H9 (cell line): ENCODE data around the gene CAPN5. TPM values are rescaled to one million over a fixed set of nuclear protein-coding genes. Genes with fewer than 3 reads are reported as not detected.

Source experiments
- DNase-seq: peaks from one replicate; pipeline ENCODE4 v3.0.0-alpha.2; 2017
- H2AFZ ChIP-seq: one replicate; pipeline ENCODE4 v1.6.1; 2013; ENCODE audit warnings: mild to moderate bottlenecking, low read length, control low read depth, moderate library complexity
- H2AK5ac ChIP-seq: 2 replicates; pipeline ENCODE4 v1.6.1; 2013; ENCODE audit warnings: low read length, control low read depth, mixed read lengths; ENCODE audit not compliant: insufficient read length
- H2BK120ac ChIP-seq: one replicate; pipeline ENCODE4 v1.6.1; 2013; ENCODE audit warnings: low read depth, mild to moderate bottlenecking, low read length, control low read depth, inconsistent platforms; ENCODE audit not compliant: poor library complexity, severe bottlenecking
- H2BK12ac ChIP-seq: 2 replicates; pipeline ENCODE4 v1.6.1; 2013; ENCODE audit warnings: low read length, control low read depth, mixed read lengths, low read depth; ENCODE audit not compliant: insufficient read length
- H2BK15ac ChIP-seq: 2 replicates; pipeline ENCODE4 v1.6.1; 2013; ENCODE audit warnings: low read depth, low read length, control low read depth
- H2BK20ac ChIP-seq: one replicate; pipeline ENCODE4 v1.6.1; 2013; ENCODE audit warnings: low read depth, mild to moderate bottlenecking, low read length, control low read depth, inconsistent platforms; ENCODE audit not compliant: poor library complexity, severe bottlenecking
- H2BK5ac ChIP-seq: 2 replicates; pipeline ENCODE4 v1.6.1; 2013; ENCODE audit warnings: low read length, control low read depth, mixed read lengths; ENCODE audit not compliant: insufficient read length
- H3K14ac ChIP-seq: 2 replicates; pipeline ENCODE4 v1.6.1; 2013; ENCODE audit warnings: low read length, control low read depth; ENCODE audit not compliant: insufficient read depth
- H3K18ac ChIP-seq: 2 replicates; pipeline ENCODE4 v1.6.1; 2013; ENCODE audit warnings: low read depth, mild to moderate bottlenecking, mixed read lengths, low read length, control low read depth; ENCODE audit not compliant: insufficient read length
- H3K23ac ChIP-seq: 2 replicates; pipeline ENCODE4 v1.6.1; 2013; ENCODE audit warnings: low read length, control low read depth, mixed read lengths, low read depth; ENCODE audit not compliant: insufficient read length
- H3K23me2 ChIP-seq: 2 replicates; pipeline ENCODE4 v1.6.1; 2013; ENCODE audit warnings: low read depth, mild to moderate bottlenecking, mixed read lengths, low read length, control low read depth; ENCODE audit not compliant: insufficient read length, poor library complexity, severe bottlenecking
- H3K27ac ChIP-seq: 2 replicates; pipeline ENCODE4 v1.5.1; 2013; ENCODE audit warnings: low read length, control low read depth, mixed read lengths, low read depth; ENCODE audit not compliant: insufficient read length
- H3K27me3 ChIP-seq: 2 replicates; pipeline ENCODE4 v1.6.1; 2013; ENCODE audit warnings: low read length, control low read depth, inconsistent platforms; ENCODE audit not compliant: insufficient read depth
- H3K4ac ChIP-seq: 2 replicates; pipeline ENCODE4 v1.6.1; 2013; ENCODE audit warnings: low read depth, mild to moderate bottlenecking, control low read depth, inconsistent platforms, low read length, moderate library complexity
- H3K4me1 ChIP-seq: 2 replicates; pipeline ENCODE4 v1.6.1; 2013; ENCODE audit warnings: low read length, control low read depth, inconsistent platforms; ENCODE audit not compliant: insufficient read depth
- H3K4me2 ChIP-seq: 2 replicates; pipeline ENCODE4 v1.6.1; 2013; ENCODE audit warnings: low read length, control low read depth, mixed read lengths; ENCODE audit not compliant: insufficient read length, insufficient read depth
- H3K56ac ChIP-seq: 2 replicates; pipeline ENCODE4 v1.6.1; 2013; ENCODE audit warnings: low read depth, mild to moderate bottlenecking, mixed read lengths, low read length, control low read depth; ENCODE audit not compliant: insufficient read length
- H3K79me1 ChIP-seq: 2 replicates; pipeline ENCODE4 v1.6.1; 2013; ENCODE audit warnings: low read depth, mild to moderate bottlenecking, moderate library complexity, low read length, control low read depth, inconsistent platforms; ENCODE audit not compliant: insufficient read depth, poor library complexity, severe bottlenecking
- H3K79me2 ChIP-seq: 2 replicates; pipeline ENCODE4 v1.6.1; 2013; ENCODE audit warnings: low read length, control low read depth, inconsistent platforms; ENCODE audit not compliant: insufficient read depth
- H3K9ac ChIP-seq: 2 replicates; pipeline ENCODE4 v1.6.1; 2013; ENCODE audit warnings: low read length, control low read depth, mixed read lengths; ENCODE audit not compliant: insufficient read length; ENCODE audit errors: extremely low read depth
- H3K9me3 ChIP-seq: one replicate; pipeline ENCODE4 v1.6.1; 2013; ENCODE audit warnings: low read depth, low read length, inconsistent platforms; ENCODE audit not compliant: control insufficient read depth
- H3T11ph ChIP-seq: one replicate; pipeline ENCODE4 v1.6.1; 2013; ENCODE audit warnings: mild to moderate bottlenecking, low read length, control low read depth, inconsistent platforms
- H4K20me1 ChIP-seq: one replicate; pipeline ENCODE4 v1.6.1; 2013; ENCODE audit not compliant: control insufficient read depth, insufficient read length, insufficient read depth
- H4K5ac ChIP-seq: 2 replicates; pipeline ENCODE4 v1.6.1; 2013; ENCODE audit warnings: low read depth, mild to moderate bottlenecking, mixed read lengths, low read length, control low read depth; ENCODE audit not compliant: insufficient read length
- H4K8ac ChIP-seq: replicated peaks from 2 replicates; pipeline ENCODE4 v1.6.1; 2013; ENCODE audit warnings: low read length, control low read depth, mixed read lengths, low read depth; ENCODE audit not compliant: insufficient read length
- H4K91ac ChIP-seq: 2 replicates; pipeline ENCODE4 v1.6.1; 2013; ENCODE audit warnings: low read depth, mild to moderate bottlenecking, moderate library complexity, mixed read lengths, low read length, control low read depth; ENCODE audit not compliant: insufficient read length
- H3K27ac Mint-ChIP-seq, 3 experiments: 2 replicates in 2 of 3; 3 replicates in 1 of 3; pipeline ENCODE4 v1.8.0; 2020 to 2021; ENCODE audit warnings: mixed read lengths in 3 of 3, mild to moderate bottlenecking in 1 of 3, moderate library complexity in 1 of 3
- H3K27me3 Mint-ChIP-seq: 2 replicates; pipeline ENCODE4 v1.8.0; 2021; ENCODE audit warnings: low read depth, mild to moderate bottlenecking, moderate library complexity, mixed read lengths
- H3K36me3 Mint-ChIP-seq, 3 experiments: 2 replicates in 2 of 3; 3 replicates in 1 of 3; pipeline ENCODE4 v1.8.0; 2020 to 2021; ENCODE audit warnings: low read depth in 3 of 3, mixed read lengths in 3 of 3; ENCODE audit not compliant: insufficient read depth in 1 of 3
- H3K4me1 Mint-ChIP-seq, 2 experiments: 2 replicates each; pipeline ENCODE4 v1.8.0; 2020; ENCODE audit warnings: mixed read lengths in 2 of 2
- H3K4me3 Mint-ChIP-seq, 2 experiments: 2 replicates in 1 of 2; 3 replicates in 1 of 2; pipeline ENCODE4 v1.8.0; 2020 to 2021; ENCODE audit warnings: mild to moderate bottlenecking in 2 of 2, mixed read lengths in 2 of 2, moderate library complexity in 1 of 2
- H3K9me3 Mint-ChIP-seq, 2 experiments: 2 replicates in 1 of 2; 3 replicates in 1 of 2; pipeline ENCODE4 v1.8.0; 2020; ENCODE audit warnings: mild to moderate bottlenecking in 2 of 2, mixed read lengths in 2 of 2, moderate library complexity in 1 of 2
- WGBS: extraction: QIAGEN DNeasy Blood & Tissue Kit; methylation state at CpG from one replicate; pipeline ENCODE4 v1.1.7; 2013; ENCODE audit warnings: missing lambda C conversion rate, low lambda C conversion rate, mixed read lengths; ENCODE audit not compliant: insufficient read length; ENCODE audit errors: extremely low coverage; 5-methylcytosine and 5-hydroxymethylcytosine counted together
- total RNA-seq: library from RNA; stranded (reverse); gene quantifications from 2 replicates; pipeline ENCODE4 v1.2.1, GENCODE V29; 2021
- TF ChIP-seq, protein P1 (sequence below): fragments of 200-600 bp; sonication (generic); conservative IDR thresholded peaks from 3 replicates; pipeline ENCODE4 v1.8.0; 2021; ENCODE audit warnings: antibody characterized with exemption, mild to moderate bottlenecking

Gene CAPN5
- total RNA-seq, 1 experiment from 2014 or later: 16.7 TPM

DNA sequence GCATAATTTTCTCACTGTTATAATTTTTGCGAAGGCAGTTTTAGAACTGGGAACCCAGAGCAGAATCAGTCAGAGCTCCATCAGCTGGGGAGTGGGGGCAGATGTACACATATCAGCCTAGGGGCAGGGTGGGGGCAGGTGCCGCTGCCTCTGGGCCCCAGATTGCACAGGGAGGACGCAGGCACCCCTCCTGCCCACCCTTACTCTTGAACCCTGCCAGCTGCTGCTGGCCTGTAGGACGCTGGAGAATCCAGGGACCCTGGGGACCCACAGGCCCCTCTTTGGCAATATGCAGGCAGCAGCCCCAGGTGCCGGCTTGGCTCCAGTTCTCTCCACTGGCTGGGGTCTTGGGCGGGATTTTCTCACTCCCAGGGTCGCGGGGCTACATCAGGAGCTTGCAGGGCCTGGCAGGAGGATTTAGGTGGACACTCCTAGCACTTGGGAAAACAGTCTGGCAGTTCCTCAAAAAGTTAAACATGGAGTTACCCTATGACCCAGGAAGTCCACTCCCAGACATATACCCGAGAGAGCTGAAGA is 8.8 kb upstream of the CAPN5 start:
- Histone ChIP-seq H3K9ac (no peak overlapping the region), H3K27ac (no peak overlapping the region), H3K4ac (no peak overlapping the region), H4K5ac (no peak overlapping the region), H3K14ac (no peak overlapping the region), H3K18ac (no peak overlapping the region), H2AFZ (no peak overlapping the region), H2BK120ac (no peak overlapping the region), H4K8ac (no peak overlapping the region), H3K79me1 (no peaks in the 10 kb centered on the region), H3T11ph (no peak overlapping the region), H3K23ac (no peak overlapping the region), H2BK12ac (no peak overlapping the region), H2BK5ac (no peak overlapping the region), H2BK15ac (no peak overlapping the region), H3K9me3 (no peaks in the 10 kb centered on the region), H3K79me2 (no peaks in the 10 kb centered on the region), H3K56ac (no peak overlapping the region), H4K91ac (no peak overlapping the region), H3K27me3 (no peaks in the 10 kb centered on the region), H4K20me1 (no peaks in the 10 kb centered on the region), H3K23me2 (no peaks in the 10 kb centered on the region), H2BK20ac (no peak overlapping the region), H3K4me1 (no peaks in the 10 kb centered on the region), H2AK5ac (no peak overlapping the region), H3K4me2 (no peak overlapping the region)
- no peak for DNase-seq
- H3K27me3 Mint-ChIP-seq: no peaks in the 10 kb centered on the region
- no peaks in the 10 kb centered on the region; a peak in 2 of 7 replicates for H3K36me3 Mint-ChIP-seq
- no CpG with 5 or more reads among the region's 9 CpGs for WGBS
- TF ChIP-seq, protein P1, sequence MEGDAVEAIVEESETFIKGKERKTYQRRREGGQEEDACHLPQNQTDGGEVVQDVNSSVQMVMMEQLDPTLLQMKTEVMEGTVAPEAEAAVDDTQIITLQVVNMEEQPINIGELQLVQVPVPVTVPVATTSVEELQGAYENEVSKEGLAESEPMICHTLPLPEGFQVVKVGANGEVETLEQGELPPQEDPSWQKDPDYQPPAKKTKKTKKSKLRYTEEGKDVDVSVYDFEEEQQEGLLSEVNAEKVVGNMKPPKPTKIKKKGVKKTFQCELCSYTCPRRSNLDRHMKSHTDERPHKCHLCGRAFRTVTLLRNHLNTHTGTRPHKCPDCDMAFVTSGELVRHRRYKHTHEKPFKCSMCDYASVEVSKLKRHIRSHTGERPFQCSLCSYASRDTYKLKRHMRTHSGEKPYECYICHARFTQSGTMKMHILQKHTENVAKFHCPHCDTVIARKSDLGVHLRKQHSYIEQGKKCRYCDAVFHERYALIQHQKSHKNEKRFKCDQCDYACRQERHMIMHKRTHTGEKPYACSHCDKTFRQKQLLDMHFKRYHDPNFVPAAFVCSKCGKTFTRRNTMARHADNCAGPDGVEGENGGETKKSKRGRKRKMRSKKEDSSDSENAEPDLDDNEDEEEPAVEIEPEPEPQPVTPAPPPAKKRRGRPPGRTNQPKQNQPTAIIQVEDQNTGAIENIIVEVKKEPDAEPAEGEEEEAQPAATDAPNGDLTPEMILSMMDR: no peak
- peaks cover 11 to 24% of the 10 kb centered on the region in 2 experiments; a peak in 4 of 5 replicates for H3K9me3 Mint-ChIP-seq
- no peak overlapping the region for H3K27ac Mint-ChIP-seq
- no peak overlapping the region for H3K4me3 Mint-ChIP-seq
- peaks cover 18 to 25% of the 10 kb centered on the region in 2 experiments for H3K4me1 Mint-ChIP-seq
